Heart left ventricle (tissue), 13 donors: ENCODE results near the gene SLC27A2.

Source experiments
- CTCF ChIP-seq, 12 donors: fragments of 200-600 bp; sonication (generic) in 4 of 12; IDR thresholded peaks; one replicate each; pipeline versions ENCODE4 v1.5.0 to v1.8.0; 2018 to 2022; ENCODE audit warnings: antibody characterized with exemption in 12 of 12, mild to moderate bottlenecking in 5 of 12
- POLR2A ChIP-seq, 2 donors: fragments of 450-650 bp; IDR thresholded peaks; one replicate each; pipeline ENCODE4 v1.6.1; 2017; ENCODE audit warnings: antibody characterized with exemption in 2 of 2, mild to moderate bottlenecking in 2 of 2, moderate library complexity in 2 of 2
- donor health status: ischemic (EF 13 %, LVEDD 7.1; RV severe dilation, severe dysfunction).
- donor health status: DM: no; HTN: yes; CAD: no.
- donor health status: DM: no; HTN: no; CAD: no.
- donor health status: ischemic (EF 25% LVEDD 6.9; RV normal size, moderate dysfunction).
- donor health status: ischemic (EF 25% LVEDD 5.7; RV mildly dilated, moderate dysfunction).
- donor health status: ischemic (EF 35%, LVEDD 5.7; RV mildly dilated, moderate dysfunction).
- donor health status: nonischemic (EF 11% LVEDD 7.7; RV severe dilation, severe dysfunction).
- donor health status: DM: yes; HTN: yes; CAD: no.
- donor health status: PGD.
- donor health status: ischemic (EF 29% LVEDD 5.4; RV normal size, mild dysfunction).
- donor health status: nonischemic (EF 23%, LVEDD 6.1; RV moderate dilation, normal function).

GRCh38 chr15:50138391-50138790 is 43.6 kb upstream of the SLC27A2 start:
- TF ChIP-seq CTCF (IDR thresholded peaks at IDR 0.05) (no peak), POLR2A (IDR thresholded peaks at IDR 0.05) (no peak)
